ENCODE measurements around the gene CXCR1.
"Not testable (repeated sequence)": the region's sequence is repeated elsewhere in the genome, so short reads cannot be mapped to it uniquely, and the experiment has no call there.

CXCR1 gene

DNA sequence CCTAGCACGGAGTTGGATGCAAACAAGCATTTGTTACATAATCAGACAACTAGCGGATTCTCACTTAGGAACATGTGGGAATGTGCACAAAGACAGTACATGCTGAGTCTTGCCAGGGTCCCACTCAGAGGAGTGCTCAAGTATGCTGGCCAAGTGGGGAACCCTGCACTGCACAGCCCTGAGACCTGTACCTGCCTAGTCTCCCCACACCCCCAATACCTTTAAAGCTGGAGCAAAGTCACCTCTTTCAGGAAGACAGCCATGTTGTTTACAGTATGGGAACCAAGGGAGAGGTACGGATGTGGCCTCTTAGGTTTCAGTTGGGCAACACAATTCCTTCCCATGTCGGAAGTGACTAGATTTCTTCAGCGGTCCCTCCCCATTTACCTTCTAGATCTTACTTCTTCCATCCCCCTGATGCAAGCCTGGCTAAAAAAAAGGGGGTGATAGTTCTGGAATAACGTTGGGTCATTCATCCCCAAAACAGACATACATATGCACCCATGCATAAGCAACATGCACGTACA lies 10.7 kb downstream of the CXCR1 start:
- no peak for DNase-seq

DNA sequence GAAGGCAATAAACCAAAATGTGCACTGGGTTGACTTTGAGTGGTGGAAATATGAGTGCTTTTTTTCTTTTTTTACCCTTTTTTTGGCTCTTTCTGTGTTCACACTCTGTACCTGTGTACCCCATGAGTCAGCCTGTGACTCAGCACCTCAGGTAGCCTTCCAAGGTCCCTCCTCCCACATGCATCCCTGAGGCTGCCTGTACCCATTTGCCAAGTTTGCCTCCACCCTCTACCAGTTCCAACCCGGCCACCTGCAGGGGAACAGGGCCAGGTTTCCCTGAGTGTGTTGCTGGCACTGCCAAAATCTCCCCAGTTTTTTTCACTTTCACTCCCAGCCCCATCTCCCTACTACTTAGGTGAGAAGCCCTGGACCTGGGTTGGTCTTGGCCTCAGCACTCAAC lies 14.0 kb downstream of the CXCR1 start:
- no peak for DNase-seq

DNA sequence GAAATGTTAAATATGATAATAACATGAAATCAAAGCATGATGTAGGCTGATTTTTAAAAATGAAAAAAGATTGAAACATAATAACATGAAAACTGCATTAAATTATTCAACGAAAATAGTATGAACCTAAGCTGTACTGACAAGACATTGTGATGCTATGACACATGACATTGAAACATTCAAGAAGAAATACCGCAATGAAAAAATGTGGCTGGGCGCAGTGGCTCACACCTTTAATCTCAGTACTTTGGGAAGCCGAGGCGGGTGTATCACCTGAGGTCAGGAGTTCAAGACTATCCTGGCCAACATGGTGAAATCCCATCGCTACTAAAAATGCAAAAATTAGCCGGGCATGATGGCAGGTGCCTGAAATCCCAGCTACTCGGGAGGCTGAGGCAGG lies 14.6 kb downstream of the CXCR1 start:
- no peak for DNase-seq

DNA sequence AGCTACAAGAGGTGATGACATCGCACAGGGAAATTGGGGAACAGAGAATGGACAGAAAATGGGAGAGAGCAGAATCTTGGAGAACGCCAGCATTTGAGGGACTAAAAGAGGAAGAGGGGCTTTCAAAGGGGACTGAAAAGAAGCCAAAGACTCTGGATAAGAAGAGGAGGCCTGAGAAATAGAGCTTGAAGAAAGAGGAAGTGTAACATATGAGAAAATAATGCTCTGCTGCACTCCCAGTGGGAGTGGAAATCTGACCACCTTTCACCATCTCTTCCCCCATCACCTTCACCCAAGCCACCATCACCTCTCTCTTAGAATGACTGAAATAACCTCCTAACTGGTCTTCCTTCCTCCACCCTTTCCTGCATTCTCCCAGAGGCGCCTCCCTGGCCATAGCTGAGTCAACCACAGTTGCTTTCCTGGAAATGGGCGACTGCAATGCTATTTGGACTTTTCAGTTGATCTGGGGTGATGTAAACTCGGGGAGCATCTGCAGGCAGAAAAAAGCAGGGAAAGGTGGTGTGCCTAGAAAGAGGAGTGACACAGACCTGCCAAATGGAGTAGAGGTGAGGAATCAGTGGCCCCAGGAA lies 16.8 kb downstream of the CXCR1 start:
- no peak for DNase-seq

DNA sequence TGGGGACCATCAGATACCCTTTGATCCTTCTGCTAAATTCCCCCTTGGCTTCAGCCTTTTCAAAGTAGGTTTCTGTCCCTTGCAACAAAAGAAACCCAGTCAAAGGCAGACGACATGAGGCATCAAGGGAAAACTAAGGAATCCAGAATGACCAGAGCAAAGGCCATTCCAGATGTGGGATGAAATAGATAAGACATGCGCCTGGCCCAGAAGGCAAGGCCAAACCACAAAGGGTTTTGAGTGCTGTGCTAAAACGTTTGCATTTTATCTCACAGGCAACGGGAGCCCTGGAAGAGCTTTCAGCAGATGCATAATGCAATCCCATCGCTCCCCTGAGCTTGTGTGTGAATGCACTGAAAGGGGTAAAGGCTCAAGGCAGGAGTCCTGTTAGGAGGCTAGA lies 17.7 kb downstream of the CXCR1 start:
- no peak for DNase-seq

DNA sequence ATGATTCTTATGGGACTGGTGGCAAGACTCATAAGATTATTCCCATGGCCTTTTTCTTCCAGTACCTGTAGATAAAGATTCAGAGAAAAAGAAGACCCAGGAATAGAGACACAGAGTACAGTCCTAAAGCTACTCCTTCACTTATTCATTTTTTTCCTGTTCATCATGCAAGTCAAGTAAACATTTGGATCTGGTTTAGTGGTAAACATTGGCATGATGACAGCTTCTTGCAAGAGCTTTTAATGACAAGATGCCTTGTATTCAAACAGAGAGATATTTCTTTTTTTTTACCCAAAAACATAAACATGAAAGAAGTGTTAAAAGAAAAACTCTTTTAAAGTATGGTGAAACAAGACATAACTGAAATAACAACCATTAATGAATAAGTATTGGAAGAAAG lies 20.7 kb downstream of the CXCR1 start:
- DNase-seq, result no peak

DNA sequence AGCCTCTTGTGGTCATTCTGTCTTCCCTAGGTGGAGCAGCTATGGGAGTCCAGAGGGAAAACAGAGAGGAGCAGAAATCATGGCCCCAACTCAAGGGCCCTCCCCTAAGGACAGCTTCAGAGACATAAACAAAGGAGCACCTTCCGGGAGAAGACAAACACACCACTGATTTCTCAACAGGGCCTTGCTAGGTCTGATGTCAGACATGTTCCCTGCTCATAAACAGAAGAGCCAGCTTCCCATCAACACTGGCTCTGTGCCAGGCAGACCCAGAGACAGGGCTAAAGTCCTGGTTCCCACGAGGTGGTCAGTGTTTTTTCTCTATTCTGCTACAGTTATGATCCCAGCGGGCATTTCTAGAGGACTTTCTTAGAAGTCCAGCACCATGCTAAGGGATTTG lies 21.6 kb downstream of the CXCR1 start:
- no peak for DNase-seq

DNA sequence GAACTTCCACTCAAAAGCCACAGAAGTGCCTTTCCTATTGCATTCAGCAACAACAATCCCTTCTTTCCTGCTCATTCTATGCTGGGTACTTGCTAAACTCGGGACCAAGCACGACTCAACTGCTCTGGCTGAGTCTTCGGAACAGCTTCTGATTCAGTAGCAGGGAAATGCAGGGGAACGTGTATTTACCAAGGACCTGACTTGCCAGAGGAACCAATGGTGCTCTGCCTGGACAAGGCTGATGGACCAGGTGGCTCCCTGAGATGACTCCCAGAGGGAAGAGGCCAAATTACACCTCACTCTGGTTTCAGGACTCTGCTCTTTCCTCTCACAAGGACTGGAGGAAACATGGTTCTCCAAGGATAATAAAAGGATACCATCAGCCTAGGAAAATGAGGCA lies 28.7 kb downstream of the CXCR1 start:
- no peak for DNase-seq

DNA sequence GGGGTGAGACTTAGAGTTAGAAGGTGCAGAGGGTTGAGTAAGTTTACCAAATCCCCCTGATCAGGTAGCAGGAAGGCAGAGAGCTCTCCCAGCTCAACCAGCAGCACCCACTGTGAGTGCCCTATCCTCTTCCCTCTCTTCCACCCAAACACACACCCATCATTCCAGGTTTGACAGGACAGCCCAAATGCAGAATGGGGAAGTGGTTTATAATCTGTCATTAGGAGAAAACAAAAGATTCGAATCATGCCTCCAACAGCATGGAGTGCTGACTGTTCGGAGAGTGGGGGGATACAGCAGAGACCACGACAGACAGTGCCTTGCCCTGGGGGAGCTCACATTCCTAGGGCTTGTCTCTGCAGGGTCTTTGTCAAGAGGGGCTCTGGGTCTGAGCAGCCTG lies 29.2 kb downstream of the CXCR1 start:
- DNase-seq, result no peak

DNA sequence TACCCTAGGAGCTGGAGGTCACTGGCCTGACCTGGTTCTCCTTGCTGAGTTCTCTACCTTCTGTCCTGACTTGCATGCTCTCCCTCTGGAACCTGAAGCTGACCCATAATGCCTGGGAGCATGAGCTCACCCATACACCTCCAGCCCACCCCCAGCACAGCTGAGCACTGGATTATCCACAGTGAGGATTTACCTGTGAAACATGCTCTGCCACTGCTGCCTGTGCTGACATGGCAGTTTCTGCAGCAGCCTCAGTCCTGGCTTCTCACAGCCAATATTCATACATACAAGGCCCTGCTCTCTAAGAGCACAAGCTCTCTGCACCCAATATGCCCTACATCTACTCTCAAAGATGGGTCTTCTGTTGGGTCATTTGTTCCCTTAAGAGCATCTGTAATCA lies 35.9 kb downstream of the CXCR1 start:
- DNase-seq, result no peak

DNA sequence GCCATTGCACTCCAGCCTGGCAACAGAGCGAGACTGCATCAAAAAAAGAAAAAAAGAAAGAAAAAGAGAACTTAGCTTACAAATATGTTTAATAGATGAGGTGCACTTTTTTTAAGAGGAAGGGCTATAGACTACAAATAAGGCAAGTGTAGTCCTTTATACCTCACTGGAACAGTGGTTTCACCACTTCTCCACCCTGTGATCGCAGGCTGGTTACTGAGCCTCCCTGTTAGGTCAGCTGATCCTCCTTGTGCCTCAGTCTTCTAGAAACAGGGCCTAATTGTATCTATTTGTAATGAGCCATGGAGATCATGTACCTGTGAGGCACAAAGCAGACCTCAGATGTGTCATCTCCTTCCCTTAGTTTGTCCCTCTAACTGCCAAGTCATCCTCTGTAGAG lies 36.4 kb downstream of the CXCR1 start:
- DNase-seq, result no peak

DNA sequence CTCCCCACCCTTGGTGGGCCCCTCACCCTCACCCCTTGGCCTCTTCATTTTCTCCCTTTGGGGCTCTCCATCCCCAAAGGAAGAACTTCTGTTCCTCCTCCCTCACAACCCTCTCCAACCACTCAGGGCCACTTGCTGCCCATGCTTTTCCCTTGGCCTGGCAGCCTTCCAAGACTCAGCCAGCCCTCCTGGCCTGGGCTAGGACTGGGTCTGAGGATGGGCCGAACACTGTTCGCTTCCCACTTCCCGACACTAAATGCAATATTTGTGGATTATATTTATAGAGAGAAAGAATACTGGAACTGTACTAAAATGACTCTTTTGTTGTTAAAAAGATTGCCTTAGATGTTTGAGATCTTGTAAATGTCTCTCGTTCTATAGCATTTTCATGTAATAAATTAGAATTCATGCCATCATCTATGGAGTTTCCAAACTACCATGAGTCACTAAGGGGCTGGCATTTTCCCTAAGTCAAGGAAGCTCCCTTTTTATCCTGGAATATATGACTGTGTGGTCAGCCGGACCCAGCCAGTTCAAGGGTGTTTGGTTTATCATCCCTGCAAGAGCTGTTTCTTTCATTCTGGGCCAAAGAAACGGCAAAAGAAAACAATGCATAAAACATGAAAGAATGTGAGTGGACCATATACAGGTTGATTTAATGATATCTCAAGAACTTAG lies 37.2 kb downstream of the CXCR1 start:
- no peak for DNase-seq

DNA sequence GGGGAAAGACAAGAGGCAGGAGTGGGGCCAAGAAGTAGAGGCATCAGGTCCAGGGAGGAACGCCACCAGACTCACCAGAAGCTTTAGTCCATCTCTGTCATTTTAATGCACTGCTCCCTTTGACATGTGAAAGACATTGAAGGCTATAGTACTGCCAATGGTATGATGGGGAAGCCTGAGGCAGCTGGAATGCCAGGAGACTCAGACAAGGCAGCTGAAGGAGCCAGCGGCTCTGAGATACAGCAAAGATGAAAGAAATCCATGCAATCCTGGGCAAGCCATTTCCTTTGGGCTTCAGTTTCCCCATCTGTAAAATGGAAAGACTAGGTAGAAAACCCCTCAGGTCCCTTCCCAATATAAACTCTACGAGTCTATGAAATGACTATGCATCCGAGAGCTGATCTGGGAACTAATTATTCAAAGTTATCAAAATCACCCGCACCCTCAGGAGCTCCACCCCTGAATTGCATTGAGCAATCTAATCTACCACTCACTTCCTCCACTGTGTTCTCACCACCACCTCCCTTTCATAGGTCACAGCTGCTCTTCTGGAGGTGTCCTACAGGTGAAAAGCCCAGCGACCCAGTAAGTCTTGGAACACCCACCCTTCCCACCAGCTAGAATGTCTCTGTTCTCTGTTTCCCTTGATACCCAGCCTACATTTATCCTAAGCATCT lies 37.8 kb downstream of the CXCR1 start:
- no peak for DNase-seq

DNA sequence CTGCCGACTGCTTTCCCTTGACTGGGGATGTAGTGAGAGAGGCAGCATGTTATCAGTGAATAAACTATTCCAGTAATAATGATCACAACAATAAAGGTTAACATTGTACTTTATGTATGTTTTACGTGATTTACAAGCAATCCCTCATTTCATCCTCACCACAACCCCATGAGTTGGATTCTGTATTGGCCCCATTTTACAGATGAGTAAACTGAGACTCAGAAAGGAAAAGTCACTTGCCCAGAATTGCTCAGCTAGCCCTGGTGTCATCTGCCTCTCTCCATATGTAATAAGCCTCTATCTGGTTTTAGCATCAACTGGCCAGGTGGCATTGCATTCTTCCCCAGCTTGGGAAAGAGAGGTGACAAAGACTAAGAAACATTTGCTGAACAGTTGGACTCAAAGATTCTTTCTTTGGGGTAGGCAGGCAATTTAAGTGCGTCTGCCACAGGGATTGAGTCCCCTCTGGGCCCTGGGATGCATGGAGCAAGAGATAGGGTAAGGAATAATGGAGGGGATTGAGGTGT lies 38.8 kb downstream of the CXCR1 start:
- no peak for DNase-seq

DNA sequence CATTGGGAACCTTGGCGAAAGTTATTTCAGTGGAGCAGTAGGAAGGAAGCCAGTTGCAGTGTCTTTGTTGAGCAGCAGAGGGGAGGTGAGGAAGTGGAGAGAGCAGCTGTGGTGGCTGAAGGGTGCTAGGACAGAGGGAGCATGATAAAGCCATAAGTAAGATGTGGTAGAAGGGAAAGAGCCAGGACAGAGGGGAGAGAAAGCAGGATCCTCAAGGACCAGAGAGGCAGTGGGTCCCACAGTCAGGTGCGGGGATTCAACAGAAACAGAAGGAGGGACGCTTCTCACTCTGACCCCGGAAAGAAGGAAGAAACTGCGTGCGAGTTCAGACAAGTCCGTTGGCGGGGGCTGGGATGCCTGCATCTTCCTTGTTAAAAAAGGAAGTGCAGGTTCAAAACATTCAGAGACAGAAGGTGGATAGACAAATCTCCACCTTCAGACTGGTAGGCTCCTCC lies 41.1 kb downstream of the CXCR1 start, which contains the start of gene CXCR2:
TSS of gene CXCR2 (plus strand) at position 403 of the 455 bp plus-strand sequence. CDS start 8,774 bp downstream, outside the sequence.
- no peak for DNase-seq

DNA sequence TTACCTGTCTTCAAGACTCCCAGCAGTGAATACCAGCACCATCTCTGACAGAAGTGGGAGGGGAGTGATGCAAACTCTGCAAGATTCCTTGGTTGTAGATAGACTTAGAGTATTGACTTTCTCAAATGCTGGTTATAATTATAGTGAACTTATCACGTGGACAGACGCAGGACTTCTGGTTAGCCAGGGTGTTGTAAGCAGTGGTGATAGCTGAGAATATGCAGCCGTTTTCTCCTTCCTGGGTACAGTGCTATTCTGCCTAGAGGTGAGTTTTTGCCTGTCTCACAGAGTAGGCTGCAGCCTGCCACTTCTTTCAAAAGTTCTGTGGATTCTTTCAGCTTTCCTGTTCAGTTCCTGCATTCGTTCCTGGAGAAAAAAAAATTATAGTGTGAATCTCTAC lies 41.7 kb downstream of the CXCR1 start:
- no peak for DNase-seq

DNA sequence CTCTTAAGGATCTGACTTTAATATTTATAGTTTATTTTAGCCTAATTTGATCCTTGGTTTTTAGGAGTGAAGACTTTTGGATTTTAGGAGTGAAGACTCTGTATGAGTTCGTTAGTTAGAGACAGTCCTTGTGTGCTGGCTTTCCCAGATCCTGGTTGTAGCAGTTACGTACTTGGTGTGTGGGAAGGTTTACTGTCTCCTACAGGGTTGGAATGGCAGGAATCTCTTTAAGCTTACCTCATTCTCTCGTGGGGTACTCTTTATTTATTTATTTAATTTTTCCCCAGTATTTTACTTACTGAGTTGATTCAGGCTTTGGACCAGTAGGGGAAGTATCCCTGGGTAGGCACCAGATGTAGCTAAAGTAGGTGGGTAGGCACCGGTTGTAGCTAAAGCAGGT lies 42.8 kb downstream of the CXCR1 start:
- no peak for DNase-seq

DNA sequence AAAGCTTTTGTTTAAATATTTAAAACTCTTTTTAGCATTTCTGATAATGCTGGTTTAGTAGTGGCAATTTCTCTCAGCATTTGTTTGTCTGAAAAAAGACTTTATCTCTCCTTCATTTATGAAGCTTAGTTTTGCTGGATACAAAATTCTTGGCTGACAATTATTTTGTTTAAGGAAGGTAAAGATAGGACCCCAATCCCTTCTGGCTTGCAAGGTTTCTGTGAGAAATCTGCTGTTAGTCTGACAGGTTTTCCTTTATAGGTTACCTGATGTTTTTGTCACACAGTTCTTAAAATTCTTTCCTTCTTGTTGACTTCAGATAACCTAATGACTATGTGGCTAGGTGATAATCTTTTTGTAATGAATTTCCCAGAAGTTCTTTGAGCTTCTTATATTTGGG lies 44.5 kb downstream of the CXCR1 start:
- not testable (repeated sequence) for DNase-seq

DNA sequence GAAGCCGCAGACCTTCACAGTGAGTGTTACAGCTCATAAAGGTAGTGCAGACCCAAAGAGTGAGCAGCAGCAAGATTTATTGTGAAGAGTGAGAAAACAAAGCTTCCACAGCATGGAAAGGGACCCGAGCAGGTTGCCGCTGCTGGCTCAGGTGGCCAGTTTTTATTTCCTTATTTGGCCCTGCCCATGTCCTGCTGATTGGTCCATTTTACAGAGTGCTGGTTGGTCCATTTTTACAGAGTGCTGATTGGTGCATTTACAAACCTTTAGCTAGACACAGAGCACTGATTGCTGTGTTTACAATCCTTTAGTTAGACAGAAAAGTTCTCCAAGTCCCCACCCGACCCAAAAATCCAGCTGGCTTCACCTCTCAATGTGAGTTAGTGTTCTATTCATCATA lies 45.0 kb downstream of the CXCR1 start:
- DNase-seq, result not testable (repeated sequence)
